Skeletal muscle satellite cell (primary cell): ENCODE data around the gene CTIF.

Source experiments
- H3K27me3 ChIP-seq: 2 replicates; pipeline ENCODE4 v1.7.0; 2013; ENCODE audit warnings: low read length; ENCODE audit not compliant: control insufficient read depth, insufficient read depth
- H3K36me3 ChIP-seq: 2 replicates; pipeline ENCODE4 v1.7.0; 2013; ENCODE audit warnings: mild to moderate bottlenecking, control low read depth, low read length; ENCODE audit not compliant: insufficient read depth
- H3K4me1 ChIP-seq: 2 replicates; pipeline ENCODE4 v1.7.0; 2013; ENCODE audit warnings: low read length; ENCODE audit not compliant: control insufficient read depth, insufficient read depth
- H3K4me2 ChIP-seq: 2 replicates; pipeline ENCODE4 v1.7.0; 2013; ENCODE audit warnings: mild to moderate bottlenecking, low read length
- H3K4me3 ChIP-seq: 2 replicates; pipeline ENCODE4 v1.7.0; 2013; ENCODE audit warnings: low read length
- H3K9ac ChIP-seq: 2 replicates; pipeline ENCODE4 v1.7.0; 2013; ENCODE audit warnings: mild to moderate bottlenecking, low read depth, low read length, moderate library complexity
- H3K9me3 ChIP-seq: replicated peaks from 2 replicates; pipeline ENCODE4 v1.7.0; 2013; ENCODE audit warnings: mild to moderate bottlenecking, control low read depth, low read length

CTIF gene

GRCh38 chr18:48580066-48580465 is 41.2 kb downstream of the CTIF start:
- H3K27me3 ChIP-seq, result no peaks in the 10 kb centered on the region

GRCh38 chr18:48580782-48581181 is 42.0 kb downstream of the CTIF start:
- no peak overlapping the region for H3K4me3 ChIP-seq
- H3K4me2 ChIP-seq, result no peak overlapping the region
- H3K9me3 ChIP-seq, result no peaks in the 10 kb centered on the region
- peaks cover 6% of the 10 kb centered on the region for H3K36me3 ChIP-seq
- H3K9ac ChIP-seq, result no peak overlapping the region
- no peaks in the 10 kb centered on the region for H3K27me3 ChIP-seq
- H3K4me1 ChIP-seq, result peaks cover 5% of the 10 kb centered on the region

More at GRCh38 chr18:48580066-48580465, 41.2 kb downstream of the CTIF start:
- peaks cover 11% of the 10 kb centered on the region for H3K36me3 ChIP-seq
- H3K4me3 ChIP-seq, result no peak overlapping the region
- H3K9me3 ChIP-seq, result no peaks in the 10 kb centered on the region
- H3K4me1 ChIP-seq, result peaks cover 5% of the 10 kb centered on the region
- no peak overlapping the region for H3K9ac ChIP-seq
- H3K4me2 ChIP-seq, result no peak overlapping the region

DNA sequence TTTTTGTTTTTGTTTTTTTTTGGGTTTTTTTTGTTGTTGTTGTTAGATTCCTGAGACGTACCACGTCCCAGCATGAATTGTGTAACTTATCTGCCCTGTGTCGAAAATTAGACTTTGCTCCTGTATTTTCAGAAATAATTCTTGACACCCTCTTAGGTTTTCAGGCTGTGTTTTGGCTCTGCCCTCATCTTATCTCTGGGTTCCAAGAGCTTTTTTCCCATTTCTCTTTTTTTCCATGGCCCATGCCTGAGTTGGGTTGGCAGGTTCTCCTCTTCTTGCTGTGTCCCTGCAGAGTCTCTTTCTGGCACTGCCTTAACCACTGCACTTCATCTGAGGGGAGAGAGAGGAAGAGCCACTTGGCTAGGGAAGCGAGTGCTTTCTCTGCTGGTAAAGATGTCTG is 42.4 kb downstream of the CTIF start:
- H3K4me3 ChIP-seq, result no peak overlapping the region
- H3K36me3 ChIP-seq, result peaks cover 6% of the 10 kb centered on the region
- H3K4me2 ChIP-seq, result no peak overlapping the region
- no peak overlapping the region for H3K9ac ChIP-seq
- H3K4me1 ChIP-seq, result peaks cover 5% of the 10 kb centered on the region
- H3K9me3 ChIP-seq, result no peaks in the 10 kb centered on the region
- no peaks in the 10 kb centered on the region for H3K27me3 ChIP-seq

DNA sequence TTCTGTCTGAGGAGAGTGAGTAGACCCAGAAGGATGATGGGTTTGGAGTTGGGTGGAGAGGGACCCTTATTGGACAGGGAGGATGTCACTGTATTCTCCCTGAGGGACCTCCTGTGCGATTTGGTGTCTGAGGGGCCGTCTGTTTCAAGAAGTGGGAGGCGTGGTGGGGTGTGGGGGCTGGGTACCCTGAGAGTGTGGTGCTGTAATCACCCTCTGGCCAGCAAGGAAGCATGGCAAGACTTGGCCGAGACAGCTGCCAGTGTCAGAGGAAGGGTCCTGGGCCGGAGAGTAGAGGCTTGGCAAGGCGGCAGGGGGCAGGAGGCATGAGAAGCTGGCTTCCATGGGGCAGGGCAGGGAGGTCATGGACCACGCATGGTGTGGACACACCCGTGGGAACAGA is 43.1 kb downstream of the CTIF start:
- H3K4me3 ChIP-seq, result no peak overlapping the region
- H3K27me3 ChIP-seq, result no peaks in the 10 kb centered on the region
- peaks cover 5% of the 10 kb centered on the region for H3K4me1 ChIP-seq
- H3K9ac ChIP-seq, result no peak overlapping the region
- peaks cover 6% of the 10 kb centered on the region for H3K36me3 ChIP-seq
- no peaks in the 10 kb centered on the region for H3K9me3 ChIP-seq
- H3K4me2 ChIP-seq, result no peak overlapping the region

DNA sequence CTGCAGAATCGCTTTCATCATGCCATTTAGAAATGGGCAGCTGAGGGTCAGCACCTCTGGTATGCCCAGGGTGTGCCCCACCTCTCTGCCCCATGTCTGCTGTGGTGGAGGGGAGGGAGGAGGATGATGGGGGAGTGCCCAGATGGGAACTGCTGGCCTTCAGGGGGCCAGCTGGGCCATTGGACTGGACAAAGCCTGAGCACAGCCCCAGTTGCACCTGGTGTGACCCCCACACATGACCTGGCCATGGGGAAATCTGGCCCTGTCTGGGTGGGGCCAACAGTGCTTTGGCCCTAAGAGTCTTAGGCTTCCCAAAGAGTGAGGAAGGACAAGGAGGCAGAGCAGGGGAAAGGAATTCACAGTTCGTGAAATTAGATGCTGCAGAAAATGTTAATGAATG is 44.1 kb downstream of the CTIF start:
- Histone ChIP-seq H3K9ac (no peak overlapping the region), H3K36me3 (peaks cover 6% of the 10 kb centered on the region), H3K4me2 (no peak overlapping the region), H3K27me3 (no peaks in the 10 kb centered on the region), H3K4me1 (peaks cover 5% of the 10 kb centered on the region), H3K9me3 (no peaks in the 10 kb centered on the region), H3K4me3 (no peak overlapping the region)

GRCh38 chr18:48583573-48583972 is 44.7 kb downstream of the CTIF start:
- peaks cover 6% of the 10 kb centered on the region for H3K36me3 ChIP-seq
- H3K27me3 ChIP-seq, result no peaks in the 10 kb centered on the region
- H3K4me3 ChIP-seq, result no peak overlapping the region
- H3K4me2 ChIP-seq, result no peak overlapping the region
- H3K9ac ChIP-seq, result no peak overlapping the region
- peaks cover 5% of the 10 kb centered on the region for H3K4me1 ChIP-seq
- H3K9me3 ChIP-seq, result no peaks in the 10 kb centered on the region

DNA sequence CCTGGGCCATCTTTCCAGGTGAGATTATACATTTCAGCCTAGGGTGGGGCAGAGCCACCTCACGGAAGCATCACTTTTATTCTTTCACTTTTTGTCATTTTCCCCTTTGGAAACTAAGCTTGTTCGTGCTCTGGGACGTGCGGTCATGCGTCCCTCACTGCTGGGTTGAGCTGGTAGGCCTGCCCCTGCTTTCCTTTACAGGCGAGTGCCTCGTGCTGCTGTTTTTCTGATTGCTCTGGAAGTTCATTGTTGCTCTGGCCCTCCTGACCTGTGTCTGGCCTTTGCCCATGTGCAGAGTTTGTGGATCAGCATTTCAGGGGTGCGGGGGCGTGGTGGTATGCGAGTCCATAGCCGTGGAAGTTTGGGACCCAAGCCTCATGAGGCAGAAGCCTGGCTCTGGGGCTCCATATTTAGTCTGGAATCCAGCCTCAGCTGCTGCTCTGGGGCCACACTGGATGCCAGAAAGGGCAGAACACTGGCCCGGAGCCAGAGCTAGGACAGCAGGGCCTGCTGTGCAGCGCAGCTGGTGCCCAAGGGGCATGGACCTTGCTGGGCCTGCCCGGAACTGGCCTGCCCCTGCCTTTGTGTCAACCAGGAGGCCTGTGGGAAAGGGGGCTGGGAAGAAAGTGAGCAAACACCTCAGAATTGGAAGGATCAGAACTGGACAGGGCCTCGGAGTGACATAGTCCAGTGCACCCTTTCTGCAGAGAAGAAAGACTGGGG is 51.1 kb downstream of the CTIF start:
- no peaks in the 10 kb centered on the region for H3K9me3 ChIP-seq
- H3K4me3 ChIP-seq, result no peak overlapping the region
- H3K9ac ChIP-seq, result peak overlapping the region; percentile 18
- H3K4me1 ChIP-seq, result peaks cover 21% of the 10 kb centered on the region
- H3K4me2 ChIP-seq, result peak overlapping the region; percentile 21
- peaks cover 5% of the 10 kb centered on the region for H3K36me3 ChIP-seq
- H3K27me3 ChIP-seq, result no peaks in the 10 kb centered on the region

DNA sequence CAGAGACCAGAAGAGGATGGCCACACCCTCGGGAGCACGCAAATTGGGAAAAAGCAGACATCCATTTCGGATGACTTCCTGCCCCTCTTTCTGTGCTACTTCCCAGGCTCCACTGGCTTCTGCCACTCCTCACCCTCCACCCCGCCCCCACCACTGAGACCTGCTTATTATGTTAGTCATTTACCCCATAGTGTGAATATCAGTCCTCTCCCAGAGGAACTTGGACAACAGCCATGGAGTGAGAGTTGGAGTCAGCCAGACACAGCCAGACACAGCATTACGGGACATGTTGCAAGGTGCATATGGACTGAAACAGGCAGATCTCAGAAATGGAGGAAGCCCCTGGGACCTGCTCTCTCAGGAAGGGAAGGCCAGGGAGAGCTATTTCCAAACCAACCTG is 51.8 kb downstream of the CTIF start:
- no peaks in the 10 kb centered on the region for H3K9me3 ChIP-seq
- H3K27me3 ChIP-seq, result no peaks in the 10 kb centered on the region
- H3K4me1 ChIP-seq, result peaks cover 21% of the 10 kb centered on the region
- no peak overlapping the region for H3K4me3 ChIP-seq
- H3K9ac ChIP-seq, result no peak overlapping the region
- H3K4me2 ChIP-seq, result peak overlapping the region; percentile 21
- H3K36me3 ChIP-seq, result peaks cover 10% of the 10 kb centered on the region

DNA sequence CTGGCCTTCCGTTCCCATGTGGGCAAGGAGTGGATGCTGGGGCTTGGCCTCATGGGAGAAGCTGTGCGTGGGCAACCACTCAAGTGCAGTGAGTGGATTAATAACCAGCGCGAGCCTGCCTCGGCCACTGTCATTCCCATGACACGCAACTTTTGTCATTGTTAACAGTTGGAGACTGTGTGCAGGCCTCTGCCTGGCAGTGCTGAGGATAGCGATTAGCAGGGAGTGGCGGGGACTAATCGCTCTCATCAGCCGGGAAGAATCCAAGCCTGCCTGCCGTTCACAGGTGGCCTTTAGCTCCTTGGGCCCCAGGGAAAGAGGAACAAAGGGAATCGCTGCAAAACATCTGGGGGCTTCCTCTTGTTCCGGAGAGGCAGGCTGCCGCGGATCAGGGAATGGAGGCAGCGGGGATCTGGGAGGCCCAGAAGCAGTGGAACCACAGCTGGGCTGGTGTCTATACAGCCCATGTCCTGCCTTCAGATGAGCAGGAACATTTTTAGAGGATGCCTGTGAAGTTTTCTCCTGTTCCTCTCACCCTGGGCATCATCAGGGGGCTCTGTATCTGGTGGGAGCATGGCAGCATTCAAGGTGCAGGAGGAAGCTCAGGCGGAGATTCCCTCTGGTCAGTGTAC is 53.8 kb downstream of the CTIF start:
- H3K4me1 ChIP-seq, result peaks cover 21% of the 10 kb centered on the region
- no peaks in the 10 kb centered on the region for H3K27me3 ChIP-seq
- H3K9ac ChIP-seq, result no peak overlapping the region
- H3K4me3 ChIP-seq, result no peak overlapping the region
- H3K9me3 ChIP-seq, result no peaks in the 10 kb centered on the region
- peaks cover 14% of the 10 kb centered on the region for H3K36me3 ChIP-seq
- no peak overlapping the region for H3K4me2 ChIP-seq

GRCh38 chr18:48594471-48595094 is 55.8 kb downstream of the CTIF start:
- Histone ChIP-seq H3K36me3 (peaks cover 14% of the 10 kb centered on the region), H3K9me3 (no peaks in the 10 kb centered on the region), H3K9ac (no peak overlapping the region), H3K27me3 (no peaks in the 10 kb centered on the region), H3K4me1 (peaks cover 28% of the 10 kb centered on the region), H3K4me3 (no peak overlapping the region), H3K4me2 (no peak overlapping the region)

DNA sequence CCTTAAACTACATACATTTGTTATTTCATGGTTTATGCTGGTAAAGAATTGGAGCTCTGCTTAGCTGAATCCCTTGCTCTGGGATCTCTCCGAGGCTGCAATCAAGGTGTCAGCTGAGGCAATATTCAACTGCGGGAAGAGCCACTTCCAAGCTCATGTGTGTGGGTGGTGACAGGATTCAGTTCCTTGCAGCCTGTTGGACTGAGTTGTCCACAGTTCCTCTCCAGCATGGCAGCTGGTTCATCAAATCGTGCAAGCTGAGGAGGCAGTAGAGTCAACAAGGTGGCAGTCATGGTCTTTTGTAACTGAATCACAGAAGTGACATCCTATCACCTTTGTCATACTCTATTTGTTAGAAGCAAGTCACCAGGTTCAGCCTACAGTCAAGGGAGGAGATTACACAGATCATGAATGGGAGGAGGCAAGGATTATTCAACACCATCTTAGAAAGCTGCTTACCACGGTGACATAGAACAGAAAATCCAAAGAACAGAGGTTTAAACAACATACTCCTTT is 56.9 kb downstream of the CTIF start:
- no peaks in the 10 kb centered on the region for H3K9me3 ChIP-seq
- peaks cover 14% of the 10 kb centered on the region for H3K36me3 ChIP-seq
- peaks cover 28% of the 10 kb centered on the region for H3K4me1 ChIP-seq
- no peaks in the 10 kb centered on the region for H3K27me3 ChIP-seq
- no peak overlapping the region for H3K4me3 ChIP-seq
- no peak overlapping the region for H3K4me2 ChIP-seq
- no peak overlapping the region for H3K9ac ChIP-seq
